HepG2 (cell line): ENCODE data around the gene FN1. TPM values are rescaled to one million over a fixed set of nuclear protein-coding genes. Genes with fewer than 3 reads are reported as not detected.

ENCODE experiments used
- BORCS8-MEF2B ChIP-seq: sonication (generic); formaldehyde crosslinking; IDR thresholded peaks from 2 replicates; pipeline ENCODE4 v1.8.0; 2022; ENCODE audit warnings: mild to moderate bottlenecking, missing genetic modification reagents
- FOSL2 ChIP-seq: sonication (generic); formaldehyde crosslinking; IDR thresholded peaks from 2 replicates; pipeline ENCODE4 v1.4.0; 2020; ENCODE audit warnings: missing genetic modification reagents
- KAT8 ChIP-seq: IDR thresholded peaks from 2 replicates; pipeline ENCODE4 v1.6.1; 2016; ENCODE audit warnings: missing genetic modification reagents, missing compliant biosample characterization
- NR1H2 ChIP-seq: sonication (generic); formaldehyde crosslinking; IDR thresholded peaks from 2 replicates; pipeline ENCODE4 v1.8.1; 2022; ENCODE audit warnings: low read depth, missing genetic modification reagents, borderline replicate concordance
- RFXAP ChIP-seq: sonication (generic); formaldehyde crosslinking; IDR thresholded peaks from 2 replicates; pipeline ENCODE4 v1.4.0; 2020; ENCODE audit warnings: missing genetic modification reagents, borderline replicate concordance
- ZMYM2 ChIP-seq: sonication (generic); formaldehyde crosslinking; IDR thresholded peaks from 2 replicates; pipeline ENCODE4 v1.8.0; 2022; ENCODE audit warnings: mild to moderate bottlenecking, missing genetic modification reagents
- ZNF317 ChIP-seq: sonication (generic); formaldehyde crosslinking; IDR thresholded peaks from 2 replicates; pipeline ENCODE4 v1.5.0; 2020; ENCODE audit warnings: mild to moderate bottlenecking, missing genetic modification reagents
- ZNF615 ChIP-seq: sonication (generic); formaldehyde crosslinking; IDR thresholded peaks from 2 replicates; pipeline ENCODE4 v1.5.0; 2020; ENCODE audit warnings: mild to moderate bottlenecking, missing genetic modification reagents, borderline replicate concordance
- ZNF678 ChIP-seq: sonication (generic); formaldehyde crosslinking; IDR thresholded peaks from 2 replicates; pipeline ENCODE4 v1.4.0; 2020; ENCODE audit warnings: mild to moderate bottlenecking, missing genetic modification reagents
- ZNF749 ChIP-seq: sonication (generic); formaldehyde crosslinking; IDR thresholded peaks from 2 replicates; pipeline ENCODE4 v1.8.0; 2022; ENCODE audit warnings: mild to moderate bottlenecking, missing genetic modification reagents, moderate library complexity, borderline replicate concordance
- ZNF83 ChIP-seq: sonication (generic); formaldehyde crosslinking; IDR thresholded peaks from 2 replicates; pipeline ENCODE4 v1.4.0; 2020; ENCODE audit warnings: missing genetic modification reagents, mild to moderate bottlenecking, borderline replicate concordance
- ZSCAN30 ChIP-seq: sonication (generic); formaldehyde crosslinking; IDR thresholded peaks from 2 replicates; pipeline ENCODE4 v1.5.0; 2020; ENCODE audit warnings: mild to moderate bottlenecking, missing genetic modification reagents
- polyA plus RNA-seq, 8 experiments: library from polyadenylated mRNA; depleted of rRNA in 3 of 8; stranded (reverse) in 7 of 8; unstranded in 1 of 8; fragments of >200 nt; fragmentation: Illumina TruSeq in 4 of 8; extraction: Trizol in 4 of 8; gene quantifications; 2 replicates each; pipeline versions ENCODE4 v1.2.1 to v1.2.3, GENCODE V29; 2011 to 2016; ENCODE audit warnings: low read depth in 4 of 8, missing spikeins in 1 of 8, mixed read lengths in 1 of 8; ENCODE audit not compliant: insufficient read depth in 1 of 8
- total RNA-seq, 5 experiments: library from RNA; depleted of rRNA; stranded (reverse); fragments of >200 nt; fragmentation: Illumina TruSeq; extraction: Trizol; gene quantifications; 2 replicates each; pipeline ENCODE4 v1.2.3, GENCODE V29; 2016; ENCODE audit warnings: low read depth in 1 of 5
- TF ChIP-seq, protein P1 (sequence below): sonication (generic); formaldehyde crosslinking; IDR thresholded peaks from 2 replicates; pipeline ENCODE4 v1.4.0; 2020; ENCODE audit warnings: missing genetic modification reagents
- TF ChIP-seq, protein P2 (sequence below): IDR thresholded peaks from 2 replicates; pipeline ENCODE4 v1.6.1; 2012; ENCODE audit warnings: low read length, improper control_type of control experiment
- TF ChIP-seq, protein P3 (sequence below), 2 experiments: sonication (generic) in 1 of 2; formaldehyde crosslinking in 1 of 2; IDR thresholded peaks; 2 replicates each; pipeline versions ENCODE4 v1.6.1 to v1.9.0; 2014 to 2022; ENCODE audit warnings: antibody characterized with exemption in 1 of 2, borderline replicate concordance in 1 of 2, inconsistent platforms in 1 of 2, low read depth in 1 of 2, missing genetic modification reagents in 1 of 2

Gene FN1
- total and polyA plus RNA-seq, 2 of the 13 experiments (the other 11 are each of a cell fraction or from before 2014, with no cell fraction given): 1,847 to 6,471 TPM

DNA sequence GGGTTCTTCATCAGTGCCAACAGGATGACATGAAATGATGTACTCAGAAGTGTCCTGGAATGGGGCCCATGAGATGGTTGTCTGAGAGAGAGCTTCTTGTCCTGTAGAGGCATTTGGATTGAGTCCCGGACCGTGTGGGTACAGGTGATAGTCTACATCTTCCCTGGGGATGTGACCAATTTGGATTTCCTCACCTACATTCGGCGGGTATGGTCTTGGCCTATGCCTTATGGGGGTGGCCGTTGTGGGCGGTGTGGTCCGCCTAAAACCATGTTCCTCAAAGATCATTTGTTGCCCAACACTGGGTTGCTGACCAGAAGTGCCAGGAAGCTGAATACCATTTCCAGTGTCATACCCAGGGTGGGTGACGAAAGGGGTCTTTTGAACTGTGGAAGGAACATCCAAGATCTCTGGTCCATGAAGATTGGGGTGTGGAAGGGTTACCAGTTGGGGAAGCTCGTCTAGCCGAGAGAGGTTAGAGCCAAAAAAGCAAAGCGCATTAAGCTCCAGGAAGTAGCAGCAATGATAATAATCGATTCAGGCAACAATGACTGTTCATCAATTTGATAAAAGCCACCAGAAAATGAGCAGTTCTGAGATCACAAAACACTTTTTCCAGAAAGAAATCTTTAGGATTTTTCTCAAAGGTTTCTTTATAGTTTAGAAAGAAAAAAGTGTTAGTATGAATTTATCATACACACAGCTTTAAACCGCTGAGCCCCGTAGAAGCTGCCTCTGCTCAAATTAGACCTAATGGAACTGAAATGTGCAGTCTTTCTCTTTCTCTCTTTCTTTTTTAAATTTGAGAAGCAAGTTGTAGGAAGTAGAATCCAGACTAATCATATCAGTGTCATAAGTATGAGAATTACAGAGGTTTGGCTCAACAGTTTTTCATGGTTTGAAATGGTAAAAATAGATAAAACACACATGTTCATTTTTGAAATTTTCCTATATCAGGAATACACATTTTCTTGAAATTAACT is 63.7 kb downstream of the FN1 start (continued):
- TF ChIP-seq ZNF83 (CRISPR knock-in tag): no peak
- TF ChIP-seq ZNF615: no peak
- no peak for TF ChIP-seq RFXAP
- no peak for TF ChIP-seq ZNF317
- TF ChIP-seq ZSCAN30: no peak
- TF ChIP-seq, protein P1, sequence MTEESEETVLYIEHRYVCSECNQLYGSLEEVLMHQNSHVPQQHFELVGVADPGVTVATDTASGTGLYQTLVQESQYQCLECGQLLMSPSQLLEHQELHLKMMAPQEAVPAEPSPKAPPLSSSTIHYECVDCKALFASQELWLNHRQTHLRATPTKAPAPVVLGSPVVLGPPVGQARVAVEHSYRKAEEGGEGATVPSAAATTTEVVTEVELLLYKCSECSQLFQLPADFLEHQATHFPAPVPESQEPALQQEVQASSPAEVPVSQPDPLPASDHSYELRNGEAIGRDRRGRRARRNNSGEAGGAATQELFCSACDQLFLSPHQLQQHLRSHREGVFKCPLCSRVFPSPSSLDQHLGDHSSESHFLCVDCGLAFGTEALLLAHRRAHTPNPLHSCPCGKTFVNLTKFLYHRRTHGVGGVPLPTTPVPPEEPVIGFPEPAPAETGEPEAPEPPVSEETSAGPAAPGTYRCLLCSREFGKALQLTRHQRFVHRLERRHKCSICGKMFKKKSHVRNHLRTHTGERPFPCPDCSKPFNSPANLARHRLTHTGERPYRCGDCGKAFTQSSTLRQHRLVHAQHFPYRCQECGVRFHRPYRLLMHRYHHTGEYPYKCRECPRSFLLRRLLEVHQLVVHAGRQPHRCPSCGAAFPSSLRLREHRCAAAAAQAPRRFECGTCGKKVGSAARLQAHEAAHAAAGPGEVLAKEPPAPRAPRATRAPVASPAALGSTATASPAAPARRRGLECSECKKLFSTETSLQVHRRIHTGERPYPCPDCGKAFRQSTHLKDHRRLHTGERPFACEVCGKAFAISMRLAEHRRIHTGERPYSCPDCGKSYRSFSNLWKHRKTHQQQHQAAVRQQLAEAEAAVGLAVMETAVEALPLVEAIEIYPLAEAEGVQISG (CRISPR knock-in tag): 0 out of 2 replicates have a peak, but pooled peaks have one; percentile 17
- TF ChIP-seq ZMYM2 (CRISPR knock-in tag): no peak
- TF ChIP-seq KAT8 (CRISPR knock-in tag): no peak
- TF ChIP-seq NR1H2 (CRISPR knock-in tag): 0 out of 2 replicates have a peak, but pooled peaks have one; percentile 22
- TF ChIP-seq, protein P2, sequence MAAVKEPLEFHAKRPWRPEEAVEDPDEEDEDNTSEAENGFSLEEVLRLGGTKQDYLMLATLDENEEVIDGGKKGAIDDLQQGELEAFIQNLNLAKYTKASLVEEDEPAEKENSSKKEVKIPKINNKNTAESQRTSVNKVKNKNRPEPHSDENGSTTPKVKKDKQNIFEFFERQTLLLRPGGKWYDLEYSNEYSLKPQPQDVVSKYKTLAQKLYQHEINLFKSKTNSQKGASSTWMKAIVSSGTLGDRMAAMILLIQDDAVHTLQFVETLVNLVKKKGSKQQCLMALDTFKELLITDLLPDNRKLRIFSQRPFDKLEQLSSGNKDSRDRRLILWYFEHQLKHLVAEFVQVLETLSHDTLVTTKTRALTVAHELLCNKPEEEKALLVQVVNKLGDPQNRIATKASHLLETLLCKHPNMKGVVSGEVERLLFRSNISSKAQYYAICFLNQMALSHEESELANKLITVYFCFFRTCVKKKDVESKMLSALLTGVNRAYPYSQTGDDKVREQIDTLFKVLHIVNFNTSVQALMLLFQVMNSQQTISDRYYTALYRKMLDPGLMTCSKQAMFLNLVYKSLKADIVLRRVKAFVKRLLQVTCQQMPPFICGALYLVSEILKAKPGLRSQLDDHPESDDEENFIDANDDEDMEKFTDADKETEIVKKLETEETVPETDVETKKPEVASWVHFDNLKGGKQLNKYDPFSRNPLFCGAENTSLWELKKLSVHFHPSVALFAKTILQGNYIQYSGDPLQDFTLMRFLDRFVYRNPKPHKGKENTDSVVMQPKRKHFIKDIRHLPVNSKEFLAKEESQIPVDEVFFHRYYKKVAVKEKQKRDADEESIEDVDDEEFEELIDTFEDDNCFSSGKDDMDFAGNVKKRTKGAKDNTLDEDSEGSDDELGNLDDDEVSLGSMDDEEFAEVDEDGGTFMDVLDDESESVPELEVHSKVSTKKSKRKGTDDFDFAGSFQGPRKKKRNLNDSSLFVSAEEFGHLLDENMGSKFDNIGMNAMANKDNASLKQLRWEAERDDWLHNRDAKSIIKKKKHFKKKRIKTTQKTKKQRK: no peak
- no peak for TF ChIP-seq ZNF749 (CRISPR knock-in tag)
- no peak for TF ChIP-seq ZNF678 (CRISPR knock-in tag)
- 0 out of 2 replicates have a peak, but pooled peaks have one; percentile 51 for TF ChIP-seq BORCS8-MEF2B (CRISPR knock-in tag)
- TF ChIP-seq, protein P3, sequence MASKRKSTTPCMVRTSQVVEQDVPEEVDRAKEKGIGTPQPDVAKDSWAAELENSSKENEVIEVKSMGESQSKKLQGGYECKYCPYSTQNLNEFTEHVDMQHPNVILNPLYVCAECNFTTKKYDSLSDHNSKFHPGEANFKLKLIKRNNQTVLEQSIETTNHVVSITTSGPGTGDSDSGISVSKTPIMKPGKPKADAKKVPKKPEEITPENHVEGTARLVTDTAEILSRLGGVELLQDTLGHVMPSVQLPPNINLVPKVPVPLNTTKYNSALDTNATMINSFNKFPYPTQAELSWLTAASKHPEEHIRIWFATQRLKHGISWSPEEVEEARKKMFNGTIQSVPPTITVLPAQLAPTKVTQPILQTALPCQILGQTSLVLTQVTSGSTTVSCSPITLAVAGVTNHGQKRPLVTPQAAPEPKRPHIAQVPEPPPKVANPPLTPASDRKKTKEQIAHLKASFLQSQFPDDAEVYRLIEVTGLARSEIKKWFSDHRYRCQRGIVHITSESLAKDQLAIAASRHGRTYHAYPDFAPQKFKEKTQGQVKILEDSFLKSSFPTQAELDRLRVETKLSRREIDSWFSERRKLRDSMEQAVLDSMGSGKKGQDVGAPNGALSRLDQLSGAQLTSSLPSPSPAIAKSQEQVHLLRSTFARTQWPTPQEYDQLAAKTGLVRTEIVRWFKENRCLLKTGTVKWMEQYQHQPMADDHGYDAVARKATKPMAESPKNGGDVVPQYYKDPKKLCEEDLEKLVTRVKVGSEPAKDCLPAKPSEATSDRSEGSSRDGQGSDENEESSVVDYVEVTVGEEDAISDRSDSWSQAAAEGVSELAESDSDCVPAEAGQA (IDR thresholded peaks at IDR 0.05; ENCODE audit: low read depth): no peak
- TF ChIP-seq, protein P3 (CRISPR knock-in tag; IDR thresholded peaks at IDR 0.05; ENCODE audit: borderline replicate concordance): no peak
- no peak for TF ChIP-seq FOSL2 (CRISPR knock-in tag)
